Thymus (tissue), 11 donors: Measurements from ENCODE around the gene GPBP1L1. TPM values are rescaled to one million over a fixed set of nuclear protein-coding genes. Genes with fewer than 3 reads are reported as not detected.

ENCODE experiments used
- DNase-seq, 9 donors: peaks; one replicate each; pipeline ENCODE4 v3.0.0-alpha.2; 2013; ENCODE audit warnings: low spot score in 9 of 9, low read depth in 6 of 9, missing footprints in 1 of 9
- H3K27ac ChIP-seq, 2 donors: one replicate each; pipeline ENCODE4 v1.5.1; 2013; ENCODE audit warnings: control low read depth in 1 of 2, low read depth in 1 of 2, low read length in 1 of 2, mild to moderate bottlenecking in 1 of 2, moderate library complexity in 1 of 2
- H3K27me3 ChIP-seq, 2 donors: one replicate each; pipeline ENCODE4 v1.5.1; 2013; ENCODE audit warnings: low read length in 1 of 2; ENCODE audit not compliant: control insufficient read depth in 2 of 2, insufficient read depth in 1 of 2
- H3K36me3 ChIP-seq, 2 donors: one replicate each; pipeline ENCODE4 v1.5.1; 2013; ENCODE audit warnings: low read length in 1 of 2, mild to moderate bottlenecking in 1 of 2, moderate library complexity in 1 of 2; ENCODE audit not compliant: control insufficient read depth in 2 of 2, insufficient read depth in 2 of 2
- H3K4me1 ChIP-seq, 2 donors: one replicate each; pipeline ENCODE4 v1.5.1; 2013; ENCODE audit warnings: low read length in 2 of 2; ENCODE audit not compliant: control insufficient read depth in 2 of 2, insufficient read depth in 2 of 2
- H3K4me3 ChIP-seq, 2 donors: one replicate each; pipeline ENCODE4 v1.5.1; 2013; ENCODE audit warnings: low read length in 2 of 2, control low read depth in 1 of 2, mild to moderate bottlenecking in 1 of 2
- H3K9me3 ChIP-seq, 2 donors: one replicate each; pipeline ENCODE4 v1.5.1; 2013; ENCODE audit warnings: low read length in 1 of 2, mild to moderate bottlenecking in 1 of 2; ENCODE audit not compliant: control insufficient read depth in 2 of 2, insufficient read depth in 1 of 2
- WGBS: extraction: QIAGEN DNeasy Blood & Tissue Kit; methylation state at CpG from one replicate; pipeline ENCODE4 v1.1.7; 2013; 5-methylcytosine and 5-hydroxymethylcytosine counted together
- polyA plus RNA-seq: library from polyadenylated mRNA; stranded (reverse); fragments of 200-250 nt; gene quantifications from one replicate; pipeline ENCODE4 v1.2.3, GENCODE V29; 2013
- total RNA-seq: library from RNA; stranded (reverse); fragments of 120-200 nt; gene quantifications from one replicate; pipeline ENCODE4 v1.2.4, GENCODE V29; 2013
- donor health status: healthy.

The GPBP1L1 gene
- total and polyA plus RNA-seq, 2 donors, result 87.2 to 92.3 TPM

GRCh38 chr1:45629035-45629434 is 57.3 kb downstream of the GPBP1L1 start:
- H3K27ac ChIP-seq, result no peak overlapping the region
- peaks cover 66 to 81% of the 10 kb centered on the region in 2 donors for H3K36me3 ChIP-seq
- no peaks in the 10 kb centered on the region for H3K9me3 ChIP-seq
- no peak for DNase-seq
- H3K4me3 ChIP-seq, result no peak overlapping the region
- H3K4me1 ChIP-seq, result no peaks in the 10 kb centered on the region
- H3K27me3 ChIP-seq, result no peaks in the 10 kb centered on the region

DNA sequence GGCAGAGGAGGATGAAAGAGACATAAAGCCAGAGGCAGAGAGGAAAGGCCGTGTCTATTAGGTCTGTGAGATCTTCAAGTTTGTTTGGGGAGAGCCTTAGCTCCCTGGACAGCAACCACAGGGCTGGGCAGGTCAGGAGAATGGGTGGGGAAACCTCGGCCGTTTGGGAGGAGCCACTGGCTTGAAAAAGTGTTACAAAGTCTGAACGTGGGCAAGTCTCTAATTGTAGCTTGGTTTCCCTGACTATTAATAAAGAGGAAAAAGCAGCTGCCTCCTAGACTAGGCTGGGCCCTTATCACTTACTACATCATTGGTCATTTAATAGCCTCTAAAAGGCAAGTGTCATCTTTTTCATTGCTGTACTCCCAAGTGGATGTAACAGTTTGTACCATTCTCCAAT is 62.4 kb downstream of the GPBP1L1 start, which contains the start of gene CCDC17:
CCDC17 (minus strand) TSS at position 83 of the 400 bp plus-strand sequence. CDS start 145 bp downstream, outside the sequence.
- no peak for DNase-seq
- WGBS, result 64% methylated on average over 4 of the region's 4 CpGs
- peak within 1 kb of the TSS in 1 of 2 donors; percentile 27 for H3K27ac ChIP-seq
- H3K27me3 ChIP-seq, result no peaks in the 10 kb centered on the region
- H3K4me3 ChIP-seq, result no peak within 1 kb of the TSS
- no peaks in the 10 kb centered on the region for H3K9me3 ChIP-seq
- peaks cover 66 to 67% of the 10 kb centered on the region in 2 donors for H3K36me3 ChIP-seq
- H3K4me1 ChIP-seq, result no peaks in the 10 kb centered on the region

DNA sequence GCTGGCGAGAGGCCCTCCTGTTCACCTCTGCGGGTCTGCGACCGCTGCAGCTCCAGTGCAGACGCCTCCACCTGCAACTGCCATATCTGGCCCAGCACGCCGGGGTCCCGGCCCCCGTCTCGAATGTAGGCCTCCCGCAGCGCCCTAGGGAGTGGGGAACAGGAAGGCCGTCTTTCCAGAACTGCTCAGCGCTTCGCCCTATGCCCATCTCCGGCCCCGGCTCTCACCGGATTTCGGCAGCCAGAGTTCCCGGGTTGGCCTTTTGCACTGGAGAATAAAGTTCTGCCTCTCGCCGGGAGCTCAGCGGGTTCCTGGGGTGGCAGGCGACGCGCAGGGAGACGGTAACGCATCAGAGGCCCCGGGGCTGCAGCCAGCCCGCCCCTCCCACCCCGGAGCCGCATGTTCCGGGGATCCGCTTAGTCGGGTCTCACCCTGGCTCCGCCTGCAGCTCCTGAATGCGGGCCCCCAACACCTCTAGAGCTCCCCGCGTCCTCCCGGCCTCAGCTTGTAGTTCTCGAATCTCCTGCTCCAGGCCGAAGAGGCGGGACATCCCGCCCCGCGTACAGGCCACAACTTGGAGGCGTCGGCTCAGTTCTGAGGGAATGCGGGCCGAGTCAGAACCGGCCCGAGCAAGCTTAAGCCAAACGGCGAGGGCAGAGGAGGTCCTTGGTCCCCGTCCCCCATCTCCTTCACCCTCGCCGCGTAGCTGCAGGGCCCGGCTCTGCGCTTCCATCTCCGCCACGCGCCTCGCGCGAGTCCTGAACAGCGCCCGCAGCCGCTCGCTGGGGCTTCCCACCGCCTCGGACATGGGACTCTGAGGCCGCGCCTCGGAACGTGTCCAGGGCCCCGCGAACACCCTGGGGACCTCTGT is 63.6 kb downstream of the GPBP1L1 start:
- Histone ChIP-seq H3K9me3 (no peaks in the 10 kb centered on the region), H3K27me3 (no peaks in the 10 kb centered on the region), H3K4me1 (no peaks in the 10 kb centered on the region), H3K27ac (peak overlapping the region in 1 of 2 donors; percentile 27), H3K4me3 (no peak overlapping the region), H3K36me3 (peaks cover 63 to 69% of the 10 kb centered on the region in 2 donors)
- 92% methylated on average over 78 of the region's 78 CpGs for WGBS
- DNase-seq, result no peak

GRCh38 chr1:45621895-45622523 is 64.3 kb downstream of the GPBP1L1 start:
- Histone ChIP-seq H3K9me3 (no peaks in the 10 kb centered on the region), H3K4me3 (no peak overlapping the region), H3K27me3 (no peaks in the 10 kb centered on the region), H3K36me3 (peaks cover 68 to 75% of the 10 kb centered on the region in 2 donors), H3K4me1 (no peaks in the 10 kb centered on the region), H3K27ac (no peak overlapping the region)
- 88% methylated on average over 18 of the region's 18 CpGs for WGBS
- DNase-seq, result no peak

GRCh38 chr1:45621501-45621836 is 64.9 kb downstream of the GPBP1L1 start:
- Histone ChIP-seq H3K9me3 (no peaks in the 10 kb centered on the region), H3K36me3 (peaks cover 70 to 77% of the 10 kb centered on the region in 2 donors), H3K4me1 (no peaks in the 10 kb centered on the region), H3K27me3 (no peaks in the 10 kb centered on the region), H3K4me3 (no peak overlapping the region), H3K27ac (no peak overlapping the region)
- 84% methylated on average over 3 of the region's 3 CpGs for WGBS
- no peak for DNase-seq

DNA sequence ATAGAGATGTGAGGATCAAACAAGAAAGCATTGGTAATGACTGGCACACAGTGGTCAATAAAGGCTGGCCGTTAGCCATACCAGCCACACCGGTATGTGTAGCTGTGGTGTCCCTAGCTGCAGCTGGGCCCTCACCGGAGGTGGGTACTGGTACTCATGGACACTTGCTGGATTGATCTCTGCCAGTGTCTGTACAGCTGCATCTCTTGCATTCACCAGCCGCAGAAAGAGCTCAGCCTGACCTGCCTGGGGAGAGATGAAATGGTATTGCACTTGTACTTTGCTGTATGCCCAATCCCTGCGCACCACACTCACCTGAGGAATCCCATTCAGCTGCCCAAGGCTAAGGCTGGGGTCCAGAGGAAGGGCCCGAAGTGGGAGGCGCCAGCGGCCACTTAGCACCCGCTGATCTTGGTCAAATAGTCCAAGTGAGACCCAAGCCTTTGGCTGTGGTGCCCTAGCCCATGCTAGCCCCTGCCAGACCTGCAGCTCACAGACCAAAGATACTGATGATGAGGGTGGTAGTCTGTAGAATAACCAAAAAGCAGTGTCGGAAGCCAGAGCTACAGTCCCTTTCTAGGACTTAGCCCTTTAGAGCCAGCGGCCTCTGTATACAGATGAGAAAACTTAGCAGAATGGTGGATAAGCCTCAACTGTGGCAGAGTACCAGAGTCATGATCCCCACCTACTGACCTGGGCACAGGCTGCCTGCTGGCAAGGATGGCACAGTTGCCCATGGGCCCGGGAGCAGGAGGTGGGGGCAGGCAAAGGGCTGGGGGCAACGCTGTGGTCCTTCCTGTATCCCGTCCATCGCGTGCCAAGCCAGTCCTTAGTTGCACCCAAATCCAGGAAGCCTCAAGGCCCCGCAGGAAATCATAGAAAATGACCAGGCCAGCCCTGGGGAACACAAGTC is 65.5 kb downstream of the GPBP1L1 start:
- DNase-seq, result no peak
- whole genome bisulfite sequencing, result 94% methylated on average over 17 of the region's 17 CpGs
- Histone ChIP-seq H3K9me3 (no peaks in the 10 kb centered on the region), H3K36me3 (peaks cover 73 to 78% of the 10 kb centered on the region in 2 donors), H3K27me3 (no peaks in the 10 kb centered on the region), H3K4me1 (no peaks in the 10 kb centered on the region), H3K27ac (no peak overlapping the region), H3K4me3 (no peak overlapping the region)

DNA sequence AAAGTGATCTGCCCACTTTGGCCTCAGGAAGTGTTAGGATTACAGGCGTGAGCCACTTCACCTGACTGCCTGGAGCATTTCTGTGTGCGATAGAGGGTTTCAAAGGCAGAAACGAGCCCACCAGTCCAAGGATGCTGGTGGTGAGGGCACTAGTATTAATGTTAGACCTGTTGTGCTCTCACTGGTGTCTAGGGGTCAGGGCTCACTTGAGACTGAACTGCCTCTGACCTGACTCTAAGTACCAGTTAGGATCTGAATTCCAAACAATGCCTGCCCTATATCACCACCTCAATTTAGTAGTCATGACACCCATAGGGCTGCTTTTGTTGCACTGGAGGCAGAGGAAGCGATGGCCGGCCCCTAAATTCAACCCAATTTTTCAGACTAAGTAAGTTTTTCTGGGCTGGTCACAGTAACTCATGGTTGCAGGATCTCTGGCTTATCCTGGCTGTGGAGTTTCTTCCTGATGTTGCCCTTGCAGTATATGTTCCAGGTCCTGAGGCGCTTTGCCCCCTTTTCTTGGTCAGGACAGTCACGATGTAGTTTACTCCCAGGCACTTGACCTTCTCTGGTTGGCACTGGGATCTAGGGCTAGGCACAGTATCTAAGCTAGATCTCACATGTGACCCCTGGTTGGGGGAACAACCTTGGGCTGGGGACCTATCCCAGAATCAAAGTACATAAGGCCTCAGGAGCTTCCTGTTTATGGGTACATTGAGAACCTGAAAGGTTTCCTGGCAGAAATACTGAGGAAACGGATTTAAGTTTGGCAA is 67.0 kb downstream of the GPBP1L1 start:
- 72% methylated on average over 8 of the region's 8 CpGs for WGBS
- H3K27ac ChIP-seq, result no peak overlapping the region
- no peaks in the 10 kb centered on the region for H3K27me3 ChIP-seq
- no peaks in the 10 kb centered on the region for H3K9me3 ChIP-seq
- no peaks in the 10 kb centered on the region for H3K4me1 ChIP-seq
- no peak overlapping the region for H3K4me3 ChIP-seq
- peaks cover 80 to 87% of the 10 kb centered on the region in 2 donors for H3K36me3 ChIP-seq
- no peak for DNase-seq

GRCh38 chr1:45617618-45618017 is 68.7 kb downstream of the GPBP1L1 start:
- Histone ChIP-seq H3K27me3 (no peaks in the 10 kb centered on the region), H3K4me3 (no peak overlapping the region), H3K4me1 (no peaks in the 10 kb centered on the region), H3K36me3 (peaks cover 81 to 83% of the 10 kb centered on the region in 2 donors), H3K27ac (no peak overlapping the region), H3K9me3 (no peaks in the 10 kb centered on the region)
- WGBS, result 94% methylated on average over 4 of the region's 4 CpGs
- no peak for DNase-seq
